Activated CD4-positive, alpha-beta T cell treated with anti-CD3 and anti-CD28 coated beads, Interleukin-2, Interleukin-6, amounts not matched to agents 100 ng/mL and 50 ng/mL, durations not matched to agents 16 hours and 8 hours (primary cell): ENCODE measurements around the gene PGM2L1.
A peak's percentile ranks its signal among the peaks of the same experiment; 100 is the strongest.
"Not testable (repeated sequence)": the region's sequence is repeated elsewhere in the genome, so short reads cannot be mapped to it uniquely, and the experiment has no call there.

Source experiments
- DNase-seq: peaks from one replicate; pipeline ENCODE4 v3.0.0-alpha.2; 2020

Gene PGM2L1

DNA sequence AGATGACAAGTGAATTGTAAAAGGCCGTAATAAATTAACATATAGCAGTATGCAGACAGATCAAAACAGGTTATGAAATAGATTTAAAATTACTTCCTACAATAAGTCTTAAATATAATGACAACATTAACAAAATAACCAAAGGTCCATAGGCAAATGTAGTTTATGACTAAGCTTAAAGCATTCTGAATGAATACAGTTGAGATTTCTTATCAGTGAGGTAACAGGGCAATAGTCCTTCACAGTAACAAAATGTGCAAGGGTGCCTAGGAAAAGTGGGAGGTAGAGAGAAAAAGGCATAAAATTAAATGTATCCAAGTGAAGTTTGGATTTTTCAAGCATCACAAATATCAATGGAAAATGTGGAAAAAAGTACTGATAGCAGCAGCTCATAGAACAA, 65.9 kb downstream of the PGM2L1 start:
- no peak for DNase-seq

DNA sequence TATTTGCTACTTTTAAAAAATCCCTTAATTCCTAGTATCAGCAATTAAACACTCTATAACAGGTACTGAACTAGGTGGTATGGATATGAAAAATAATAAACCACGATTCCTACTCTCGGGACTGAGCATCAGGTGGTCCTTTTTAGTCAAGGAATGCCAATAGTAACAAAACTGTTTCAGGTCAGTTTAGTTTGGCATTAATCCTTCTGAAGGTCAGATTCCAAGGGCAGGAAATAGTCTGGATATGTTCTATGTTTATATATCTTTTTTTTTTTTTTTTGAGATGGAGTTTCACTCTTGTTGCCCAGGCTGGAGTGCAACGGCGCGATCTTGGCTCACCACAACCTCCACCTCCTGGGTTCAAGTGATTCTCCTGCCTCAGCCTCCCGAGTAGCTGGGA, 67.2 kb downstream of the PGM2L1 start:
- not testable (repeated sequence) for DNase-seq

DNA sequence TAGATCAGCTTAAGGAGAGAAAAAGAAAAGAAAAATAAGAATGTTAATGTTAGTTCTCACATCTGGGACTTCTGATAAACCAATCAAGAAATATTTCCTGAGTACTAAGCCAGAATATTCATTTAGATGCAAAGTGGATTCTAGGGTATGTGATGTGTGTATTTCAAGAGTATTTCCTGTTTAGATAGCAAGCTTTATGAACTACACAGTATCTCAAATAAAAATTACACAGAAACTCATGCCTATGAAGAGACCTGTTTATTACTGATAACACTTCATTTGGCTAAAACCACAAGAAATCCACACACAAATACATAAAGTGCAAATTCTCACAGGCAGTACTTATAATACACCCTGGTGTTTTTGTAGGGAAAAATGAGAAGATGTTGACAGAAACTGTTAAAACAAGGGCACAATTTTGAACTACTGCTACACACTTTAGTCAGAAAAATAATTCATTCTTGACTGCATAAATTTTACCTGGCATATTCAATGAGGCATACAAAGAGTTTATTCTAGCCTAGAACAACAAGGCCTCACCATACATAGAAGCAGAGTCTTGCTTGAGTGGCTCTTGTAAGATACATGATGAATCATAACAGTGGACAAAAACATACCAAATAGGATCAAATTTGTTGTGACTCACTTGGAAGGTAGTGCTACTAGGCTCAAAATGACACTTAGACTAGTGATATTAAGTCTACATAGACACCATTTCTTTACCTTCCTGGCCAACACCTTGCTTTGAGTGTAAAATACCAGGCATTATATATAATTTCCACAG, 68.0 kb downstream of the PGM2L1 start:
- DNase-seq = no peak

DNA sequence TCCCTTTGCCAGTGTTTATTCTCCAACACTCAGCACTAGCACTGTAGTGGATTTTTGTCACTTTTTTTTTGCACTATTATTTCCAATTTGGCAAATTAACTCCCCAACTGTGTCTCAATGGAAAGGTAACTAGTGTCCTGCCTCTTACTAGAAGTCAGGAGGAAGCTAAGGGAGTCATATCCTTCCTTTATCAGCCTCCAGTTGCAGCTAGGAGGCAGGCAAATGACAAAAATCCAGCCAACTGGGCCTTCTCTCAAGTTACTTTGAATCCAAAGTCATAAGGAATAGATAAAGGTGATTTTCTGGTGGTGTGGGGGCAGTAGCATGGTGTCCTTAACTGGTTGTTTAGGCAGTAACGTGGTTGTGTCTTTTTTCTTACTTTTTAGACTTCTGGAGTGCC, 71.2 kb downstream of the PGM2L1 start:
- no peak for DNase-seq

DNA sequence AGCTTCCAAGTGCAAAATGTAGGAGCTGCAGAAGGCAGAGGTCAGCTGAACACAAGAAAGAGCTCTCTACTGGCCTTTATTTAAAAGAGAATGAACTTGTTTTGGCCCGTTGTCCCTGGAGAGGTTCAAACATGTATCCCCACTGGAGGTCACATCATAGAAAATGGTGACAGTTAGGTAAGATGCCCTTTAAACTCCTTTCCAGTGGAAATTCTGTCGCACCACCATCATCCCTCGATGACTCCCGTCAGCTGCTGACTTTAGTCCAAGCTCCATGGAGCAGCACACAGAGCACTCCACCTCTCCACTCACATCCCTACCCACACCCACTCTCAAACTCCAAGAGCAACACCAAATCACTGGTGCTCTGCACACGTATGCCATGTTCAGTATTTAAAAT, 71.6 kb downstream of the PGM2L1 start:
- no peak for DNase-seq

DNA sequence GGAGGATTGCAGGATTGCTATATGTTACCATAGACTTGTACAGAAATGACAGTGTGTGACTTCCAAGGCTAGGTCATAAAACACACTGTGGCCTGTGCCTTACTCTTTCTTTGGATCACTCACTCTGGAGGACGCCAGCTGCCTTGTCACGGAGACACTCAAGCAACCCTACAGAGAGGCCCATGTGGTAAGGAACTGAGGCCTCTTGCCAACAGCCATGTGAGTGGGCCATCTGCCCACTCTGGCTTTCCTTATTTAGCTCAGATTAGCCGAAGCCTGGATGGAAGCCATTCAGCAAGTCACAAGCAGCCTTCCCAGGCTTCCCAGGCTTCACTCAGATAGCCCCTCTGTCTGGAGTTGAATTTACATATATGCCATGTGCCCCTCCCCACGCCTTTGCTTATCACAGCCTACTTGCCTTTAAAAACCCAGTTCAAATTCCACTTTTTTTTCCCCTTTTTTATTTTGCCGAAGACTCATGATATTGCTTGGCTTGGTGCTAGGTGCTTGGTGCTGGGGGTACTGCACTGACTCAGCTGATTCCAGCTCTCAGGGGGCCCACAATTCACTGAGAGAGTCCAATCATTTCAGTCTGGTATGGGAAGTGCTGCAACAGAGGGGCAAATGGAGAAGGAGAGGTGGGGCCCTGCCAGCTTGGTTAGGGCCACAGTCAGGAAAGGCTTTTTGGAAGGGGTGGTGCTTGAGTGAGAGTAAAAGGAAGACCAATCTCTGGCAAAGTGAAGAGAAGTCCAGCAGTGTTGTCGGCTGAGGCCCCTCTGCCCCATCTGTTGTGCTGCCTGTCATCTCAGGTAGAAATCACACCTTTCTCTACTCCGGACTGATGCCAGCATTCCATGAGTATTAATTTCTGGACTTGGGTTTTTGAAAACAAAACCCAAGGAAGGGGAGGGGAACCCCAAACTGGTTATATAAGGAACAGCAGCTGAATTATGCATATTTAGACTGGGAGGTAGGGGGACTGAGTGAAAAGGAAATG, 72.3 kb downstream of the PGM2L1 start:
- no peak for DNase-seq

DNA sequence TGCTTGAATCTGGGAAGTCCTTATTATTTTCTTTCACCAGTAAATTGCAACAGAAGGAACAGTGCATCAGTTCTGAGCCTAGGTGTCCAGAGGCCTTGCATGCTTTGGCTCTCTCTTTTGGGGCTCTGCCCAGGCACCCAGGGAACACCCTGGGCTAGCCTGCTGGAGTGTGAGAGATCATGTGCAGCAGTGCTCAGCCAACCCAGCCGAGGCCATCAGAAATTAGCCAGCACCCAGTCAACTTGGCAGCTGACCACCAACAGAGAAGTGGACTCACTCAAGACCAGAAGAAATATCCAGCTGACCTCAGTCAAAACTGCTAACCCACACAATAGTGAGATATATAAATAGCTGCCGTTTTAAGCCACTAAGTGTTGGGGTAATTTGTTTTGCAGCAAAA, 75.6 kb downstream of the PGM2L1 start:
- no peak for DNase-seq

DNA sequence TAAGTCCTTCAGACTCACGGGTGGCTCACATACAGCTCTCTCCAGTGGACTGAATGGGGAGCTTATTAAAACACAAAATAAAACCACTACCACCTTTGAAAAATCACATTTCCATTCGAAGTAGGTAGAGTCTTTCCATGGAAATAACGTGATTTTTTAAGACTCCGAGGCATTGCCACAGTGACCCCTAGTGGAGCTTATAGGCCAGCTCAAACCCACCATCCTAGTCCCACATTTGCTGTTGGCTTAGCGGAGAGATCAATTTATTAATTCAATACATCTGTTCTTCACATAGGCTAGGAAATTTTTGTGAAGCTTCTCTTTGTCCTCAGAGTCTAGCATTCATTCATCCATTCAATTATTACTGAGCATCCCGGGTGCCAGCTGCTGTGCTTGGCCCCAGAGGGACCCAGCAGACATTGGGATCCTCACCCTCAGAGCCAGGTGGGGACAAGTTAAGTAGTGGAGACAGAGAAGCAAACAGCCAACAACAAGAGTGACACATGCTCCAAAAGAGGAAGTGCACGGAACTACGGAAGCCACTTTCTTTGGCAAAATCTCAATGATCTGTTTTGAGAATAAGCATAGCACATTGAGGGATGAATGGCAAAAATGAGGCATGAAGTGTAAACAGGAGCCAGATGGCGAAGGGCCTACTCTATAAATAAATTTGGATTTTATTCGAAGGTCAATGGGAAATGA, 76.6 kb downstream of the PGM2L1 start:
- peak; percentile 27 for DNase-seq

DNA sequence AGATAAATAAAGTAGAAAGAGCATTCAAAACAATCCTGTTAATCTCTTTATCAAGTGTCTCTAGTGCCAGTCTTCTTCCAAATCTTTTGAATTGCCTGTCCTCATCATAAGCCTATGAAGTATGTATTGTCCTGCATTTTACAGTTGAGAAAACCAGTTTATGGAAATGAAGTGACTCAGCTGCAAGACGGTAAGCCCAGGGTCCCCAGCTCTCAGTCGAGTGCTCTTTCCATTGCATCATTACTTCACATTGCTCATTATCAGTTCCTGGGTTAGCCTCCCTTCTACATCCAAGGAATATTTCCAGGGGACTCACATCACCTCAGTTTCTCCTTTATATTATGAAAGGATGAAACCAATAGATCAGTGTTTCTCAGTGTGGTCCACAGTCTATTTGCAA, 77.7 kb downstream of the PGM2L1 start:
- no peak for DNase-seq

DNA sequence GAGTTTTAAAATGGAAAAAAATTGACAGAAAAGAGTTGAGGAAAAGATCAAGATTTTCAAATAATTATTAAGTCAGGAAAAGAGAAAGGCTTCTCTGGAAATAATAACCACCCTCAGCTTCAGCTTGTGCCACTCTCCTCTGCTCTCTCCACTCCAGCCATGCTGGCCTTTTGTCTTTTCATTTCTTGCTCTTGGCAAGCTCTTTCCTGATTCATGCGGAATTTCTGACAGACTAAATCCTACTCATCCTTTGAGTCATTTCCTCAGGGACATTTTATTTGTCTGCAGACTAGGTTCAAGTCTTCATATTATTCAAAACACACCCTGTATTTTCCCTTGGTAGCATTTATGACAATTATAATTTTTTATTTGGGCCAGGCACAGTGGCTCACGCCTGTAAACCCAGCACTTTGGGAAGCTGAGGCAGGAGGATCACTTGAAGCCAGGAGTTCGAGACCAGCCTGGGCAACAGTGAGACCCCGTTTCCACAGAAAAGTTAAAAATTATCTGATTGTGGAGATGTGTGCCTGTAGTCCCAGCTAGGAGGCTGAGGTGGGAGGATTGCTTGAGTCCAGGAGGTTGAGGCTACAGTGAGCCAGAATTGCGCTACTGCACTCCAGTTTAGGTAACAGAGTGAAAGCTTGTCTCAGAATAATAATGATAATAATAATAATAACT, 79.0 kb downstream of the PGM2L1 start:
- DNase-seq = no peak

DNA sequence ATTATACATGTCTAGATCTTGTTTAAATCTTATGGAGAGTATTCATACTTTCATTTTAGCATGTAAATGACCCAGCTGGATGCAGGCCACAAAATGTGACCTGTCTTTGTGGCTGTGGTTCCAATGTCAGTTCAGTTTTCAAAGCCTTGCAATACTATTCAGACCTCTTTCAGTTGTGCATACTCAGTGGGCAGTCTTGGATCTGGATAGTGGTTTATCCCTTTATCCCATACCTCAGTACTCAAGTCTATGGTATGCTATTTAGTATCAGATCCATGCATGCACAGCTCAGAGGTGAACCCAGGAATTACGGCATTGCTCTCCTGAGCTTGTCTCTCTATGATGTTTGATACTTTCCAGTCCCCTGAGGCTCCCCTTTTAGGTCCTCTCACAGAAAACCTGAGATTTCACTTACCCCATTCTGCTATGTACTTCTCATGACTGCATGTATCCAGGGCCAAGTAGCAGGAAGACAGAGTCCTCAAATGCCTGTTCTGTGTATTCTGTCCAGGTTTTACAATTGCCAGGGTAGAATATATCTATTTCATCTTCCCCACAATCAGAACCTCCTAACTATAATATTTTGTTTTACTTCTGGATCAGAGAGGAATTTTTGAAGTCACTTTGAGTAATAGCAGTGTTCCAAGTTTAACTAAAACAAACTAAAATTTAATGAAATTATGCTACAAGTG, 79.8 kb downstream of the PGM2L1 start:
- no peak for DNase-seq

DNA sequence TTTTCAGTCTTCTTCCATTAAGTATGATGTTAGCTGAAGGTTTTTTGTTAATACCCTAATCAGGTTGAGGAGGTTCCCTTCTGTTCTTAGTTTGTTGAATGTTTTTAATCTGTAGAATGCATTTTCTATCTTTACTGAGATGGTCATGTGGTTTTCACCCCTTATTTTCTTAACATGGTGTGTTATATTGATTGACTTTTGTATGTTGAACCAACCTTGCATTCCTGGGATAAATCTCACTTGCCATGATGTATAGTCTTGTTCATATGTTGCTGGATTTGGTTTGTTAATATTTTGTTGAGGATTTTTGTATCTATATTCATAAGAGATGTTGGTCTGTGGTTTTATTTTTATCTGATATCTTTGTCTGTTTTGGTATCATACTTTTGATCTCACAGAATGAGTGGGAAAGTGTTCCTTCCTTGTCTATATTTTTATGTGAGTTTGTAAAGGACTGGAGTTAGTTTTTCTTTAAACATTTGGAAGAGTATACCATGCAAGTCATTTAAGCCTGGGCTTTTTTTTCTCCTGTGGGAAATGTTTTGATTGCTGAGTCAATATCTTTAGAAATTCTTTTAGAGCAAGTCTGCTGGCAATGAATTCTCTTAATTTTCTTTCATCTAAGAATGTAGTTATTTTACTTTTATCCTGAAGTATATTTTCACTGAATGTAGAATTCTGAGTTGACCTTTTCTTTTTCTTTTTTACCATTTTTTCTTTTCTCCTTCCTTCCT, 81.3 kb downstream of the PGM2L1 start:
- no peak for DNase-seq

DNA sequence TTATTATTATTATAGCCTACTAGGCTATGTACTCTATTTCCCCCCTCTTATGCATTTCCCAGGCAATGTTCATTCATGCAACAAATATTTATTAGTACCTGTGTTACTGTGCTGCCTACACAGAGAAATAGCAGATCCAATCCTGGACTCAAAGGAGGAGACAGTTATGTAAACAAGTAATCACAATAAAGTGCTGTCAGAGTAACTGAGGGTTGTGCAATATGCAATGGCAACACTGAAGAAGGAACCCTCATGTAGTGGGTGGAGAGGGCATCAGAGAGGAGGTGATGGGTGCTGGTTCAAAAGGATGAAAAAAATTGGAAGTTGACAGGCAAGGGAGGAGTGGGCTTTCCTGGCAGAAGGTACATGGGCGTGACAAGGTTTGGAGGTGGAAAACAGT, 85.9 kb downstream of the PGM2L1 start:
- no peak for DNase-seq

DNA sequence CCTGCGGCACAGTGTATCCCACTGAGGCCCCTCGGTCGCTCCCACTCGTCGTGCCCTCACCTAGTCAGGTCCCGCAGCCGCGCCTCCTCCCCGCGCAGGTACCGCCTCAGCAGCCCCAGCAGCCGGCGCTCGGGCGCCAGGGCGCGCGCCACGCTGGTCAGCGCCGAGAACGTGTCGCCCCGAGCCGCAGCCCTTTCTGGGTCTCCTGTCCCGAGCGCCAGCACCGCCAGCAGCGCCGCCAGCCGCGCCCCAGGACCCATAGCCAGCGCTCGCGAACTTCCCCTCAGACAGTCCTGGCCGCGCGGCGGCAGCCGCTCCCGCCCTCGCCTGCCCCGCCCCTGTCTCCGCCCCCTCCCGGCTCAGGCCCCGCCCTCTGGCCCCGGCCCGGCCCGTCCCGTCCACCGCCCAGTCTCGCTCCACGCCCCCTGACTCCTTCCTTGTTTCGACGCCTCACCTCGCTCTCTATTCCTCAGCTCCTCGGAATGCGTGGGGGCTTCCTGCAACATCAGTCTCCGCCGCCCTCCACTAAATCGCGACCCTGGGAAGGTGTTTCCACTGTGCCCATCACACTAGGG, 86.8 kb downstream of the PGM2L1 start, which contains the start of gene P4HA3:
Gene P4HA3, minus strand, starts transcription at position 289 of the 575 bp plus-strand sequence. Its CDS starts 29 bp downstream, at position 260.
- DNase-seq = peak; percentile 64

DNA sequence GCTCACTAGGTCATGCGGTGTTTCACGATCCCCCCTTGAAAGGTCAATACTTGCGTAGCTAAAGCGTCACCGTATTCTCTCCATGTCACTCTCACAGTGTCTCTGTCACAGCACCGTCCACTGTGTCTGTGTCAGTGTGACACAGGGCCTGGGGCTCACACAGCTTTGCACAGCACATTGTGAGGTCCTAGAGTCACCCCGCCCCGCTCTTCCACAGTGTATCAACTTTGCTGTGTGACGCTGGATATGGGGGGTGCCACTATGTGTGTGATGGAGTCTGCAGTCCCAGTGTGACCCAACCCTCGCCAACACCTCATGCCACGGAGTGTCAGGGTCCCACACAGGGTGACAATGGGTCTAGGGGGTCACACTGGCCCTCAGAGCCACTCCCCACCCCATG, 87.4 kb downstream of the PGM2L1 start:
- DNase-seq = no peak

DNA sequence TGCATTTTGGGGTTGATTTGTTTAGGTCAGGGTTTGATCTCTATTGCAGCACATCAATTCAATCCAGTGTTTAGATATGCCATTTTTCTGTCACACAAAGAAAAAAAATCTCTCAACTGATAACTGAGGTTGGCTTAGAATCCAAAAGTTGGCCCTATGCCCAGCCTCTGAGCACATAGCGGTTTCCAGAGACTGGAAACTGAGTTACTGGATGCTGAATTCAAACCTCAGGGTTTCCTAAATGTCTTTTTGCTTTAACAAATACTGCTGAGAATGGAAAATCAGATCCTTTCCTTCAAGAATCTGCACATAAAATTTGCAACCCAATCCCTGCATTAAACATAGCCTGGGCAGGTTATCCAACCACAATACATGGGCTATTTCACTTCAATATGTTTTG, 90.8 kb downstream of the PGM2L1 start:
- no peak for DNase-seq

DNA sequence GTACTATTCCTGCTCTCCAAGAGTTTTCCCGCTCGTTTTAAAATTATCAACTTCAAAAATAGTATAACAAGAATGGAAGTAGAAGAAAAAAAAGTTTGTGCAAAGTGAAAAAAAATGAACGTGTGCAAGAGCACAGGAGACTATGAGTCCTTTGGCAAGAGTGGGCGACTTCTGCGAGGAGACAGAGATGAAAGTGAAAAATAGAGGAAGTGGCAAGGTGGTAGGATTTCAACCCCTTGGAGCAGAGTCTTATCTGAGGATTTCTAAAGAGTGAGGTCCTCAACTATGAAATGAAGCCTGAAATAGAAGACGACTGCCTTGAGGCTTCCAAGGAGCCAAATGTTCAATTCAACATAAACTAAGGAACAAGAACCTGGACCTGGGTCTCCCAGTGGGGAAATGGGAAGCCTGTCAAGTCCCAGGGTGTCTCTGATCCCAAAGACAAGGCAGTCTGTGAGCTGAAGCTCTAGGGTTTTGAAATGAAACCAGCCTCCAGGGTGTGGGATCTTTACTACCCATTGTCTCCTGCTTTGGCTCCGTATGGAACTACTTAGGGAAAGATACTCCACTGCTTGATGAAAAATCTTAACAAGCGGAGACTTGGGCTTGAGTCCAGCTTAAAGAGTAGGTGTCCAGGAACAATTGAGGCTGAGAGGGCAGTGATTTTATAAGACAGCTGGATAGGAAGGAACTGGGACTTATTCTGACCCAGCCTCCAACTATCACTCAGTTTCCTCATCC, 91.6 kb downstream of the PGM2L1 start:
- DNase-seq = no peak

DNA sequence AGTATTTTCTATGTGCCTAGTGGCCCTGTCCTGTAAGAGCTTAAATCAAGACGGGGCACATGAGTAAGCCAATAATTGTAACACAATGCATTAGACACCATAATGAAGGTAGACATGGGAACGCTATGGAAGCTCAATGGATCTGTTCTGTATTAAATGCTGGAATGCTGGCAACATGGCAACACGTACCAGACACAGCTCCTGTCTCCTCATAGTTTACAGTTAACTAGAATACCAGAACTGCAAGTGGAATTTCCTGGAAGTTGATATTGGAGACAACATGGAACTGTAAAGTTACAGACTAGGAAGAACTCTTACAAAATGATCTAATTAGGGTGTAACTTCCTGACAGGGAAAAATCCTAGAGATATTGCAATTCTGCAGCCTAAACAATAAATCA, 99.2 kb downstream of the PGM2L1 start:
- DNase-seq = no peak

DNA sequence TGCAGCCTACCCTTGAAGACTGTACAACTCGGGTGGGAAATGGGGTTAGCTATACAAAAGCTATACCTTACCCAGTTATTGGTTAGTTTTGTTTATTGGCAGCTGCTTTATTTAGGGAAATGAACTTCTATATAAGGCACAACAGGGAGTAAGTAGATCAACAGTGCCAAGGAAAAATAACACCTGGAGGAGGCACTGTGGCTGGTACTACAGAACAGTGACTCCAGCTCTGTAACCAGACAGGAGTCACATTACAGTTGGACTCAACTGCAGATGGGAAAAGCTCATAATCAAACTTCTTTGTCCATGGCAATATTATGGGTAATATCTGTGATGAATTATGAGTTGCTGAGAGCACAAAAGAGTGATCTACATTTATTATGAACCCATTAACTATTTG, 100.7 kb downstream of the PGM2L1 start:
- DNase-seq = no peak

DNA sequence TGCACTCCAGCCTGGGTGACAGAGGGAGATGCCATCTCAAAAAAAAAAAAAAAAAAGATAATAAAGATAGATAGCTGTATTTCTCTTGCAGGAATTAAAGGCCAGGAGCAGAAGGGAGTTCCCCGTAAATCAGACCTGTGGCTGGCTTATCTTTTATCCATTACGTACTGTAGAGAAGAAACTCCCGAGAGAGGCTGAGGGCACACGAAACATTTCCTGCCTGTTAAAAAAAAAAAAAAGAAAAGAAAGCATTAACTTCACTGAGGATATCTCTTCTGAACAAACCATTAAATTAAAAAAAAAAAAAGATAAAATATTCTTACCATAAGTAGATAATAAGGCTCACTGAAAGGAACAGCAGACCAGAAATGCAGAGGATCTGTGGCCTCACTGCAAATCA, 109.3 kb downstream of the PGM2L1 start:
- DNase-seq = no peak
